T-helper 9 cell (primary cell): Measurements from ENCODE around the gene CA5A.
"Not testable (repeated sequence)": the region's sequence is repeated elsewhere in the genome, so short reads cannot be mapped to it uniquely, and the experiment has no call there.

Experiments
- DNase-seq: peaks from one replicate; pipeline ENCODE4 v3.0.0-alpha.2; 2020

The CA5A gene

GRCh38 chr16:87888346-87888745 is 48.0 kb downstream of the CA5A start:
- DNase-seq: not testable (repeated sequence)

GRCh38 chr16:87887931-87888330 is 48.4 kb downstream of the CA5A start:
- DNase-seq: not testable (repeated sequence)

GRCh38 chr16:87885371-87885967 is 50.9 kb downstream of the CA5A start:
- DNase-seq: not testable (repeated sequence)

GRCh38 chr16:87882436-87883019 is 53.8 kb downstream of the CA5A start:
- DNase-seq: no peak

GRCh38 chr16:87881324-87882200 is 54.8 kb downstream of the CA5A start:
- DNase-seq: no peak

- DNase-seq: no peak
Measured at GRCh38 chr16:87880117-87880696, 56.1 kb downstream of the CA5A start.

- DNase-seq: not testable (repeated sequence)
Measured at GRCh38 chr16:87879411-87880013, 56.8 kb downstream of the CA5A start.

- DNase-seq: no peak
Measured at GRCh38 chr16:87878704-87879103, 57.6 kb downstream of the CA5A start.

GRCh38 chr16:87877942-87878507 is 58.3 kb downstream of the CA5A start:
- no peak for DNase-seq

GRCh38 chr16:87874639-87875427 is 61.5 kb downstream of the CA5A start:
- no peak for DNase-seq

- not testable (repeated sequence) for DNase-seq
Measured at GRCh38 chr16:87870418-87871291, 65.7 kb downstream of the CA5A start.

GRCh38 chr16:87869879-87870417 is 66.4 kb downstream of the CA5A start:
- DNase-seq: not testable (repeated sequence)

GRCh38 chr16:87869061-87869878 is 67.1 kb downstream of the CA5A start, which contains the start of gene SLC7A5:
TSS of gene SLC7A5 (minus strand) at chr16:87869507. CDS start at chr16:87869422, 85 bp downstream.
- peak; percentile 86 for DNase-seq

- peak; percentile 48 for DNase-seq
Measured at GRCh38 chr16:87868254-87869029, 67.9 kb downstream of the CA5A start.

GRCh38 chr16:87865902-87866555 is 70.3 kb downstream of the CA5A start:
- DNase-seq: peak; percentile 59

GRCh38 chr16:87864331-87864989 is 71.9 kb downstream of the CA5A start:
- no peak for DNase-seq

- DNase-seq: not testable (repeated sequence)
Measured at GRCh38 chr16:87863327-87863635, 73.0 kb downstream of the CA5A start.
